Panc1 (cell line): Measurements from ENCODE around the gene MKRN2OS. TPM values are rescaled to one million over a fixed set of nuclear protein-coding genes. Genes with fewer than 3 reads are reported as not detected.

Source experiments
- ATAC-seq: fragments of 200-7000 bp; cut with Tn5 transposase; 2 replicates; pipeline ENCODE4 v1.9.1; 2020; ENCODE audit warnings: mild to moderate bottlenecking, moderate library complexity
- BruUV-seq: library from RNA; stranded (reverse); fragments of 400-500 nt; replicated peaks from 2 replicates; lab custom pipeline; 2021; lab: Mats Ljungman, UMichigan
- CTCF ChIA-PET: fragments of 300-600 bp; sonication (Branson Sonifier 250); formaldehyde crosslinking; loops from one replicate; lab custom pipeline; 2022; ENCODE audit warnings: antibody characterized with exemption; lab: Charles Lee
- POLR2A ChIA-PET: fragments of 300-600 bp; sonication (Branson Sonifier 250); formaldehyde crosslinking; loops from one replicate; lab custom pipeline; 2022; ENCODE audit warnings: antibody characterized with exemption; lab: Charles Lee
- DNase-seq: peaks from one replicate; pipeline ENCODE4 v3.0.0-alpha.2; 2010; ENCODE audit warnings: low read depth, low spot score
- H3K27ac ChIP-seq: 2 replicates; pipeline ENCODE4 v1.5.1; 2011; ENCODE audit warnings: mild to moderate bottlenecking, low read length, inconsistent platforms
- H3K27me3 ChIP-seq: fragments of 200-500 bp; sonication (Bioruptor generic); 2 replicates; pipeline ENCODE4 v1.6.0; 2014; ENCODE audit warnings: low read length, inconsistent platforms; ENCODE audit not compliant: control insufficient read depth, insufficient read depth
- H3K36me3 ChIP-seq: fragments of 200-500 bp; sonication (Bioruptor generic); 2 replicates; pipeline ENCODE4 v1.5.1; 2014; ENCODE audit warnings: inconsistent platforms, mild to moderate bottlenecking, low read length, moderate library complexity; ENCODE audit not compliant: control insufficient read depth, insufficient read depth
- H3K4me1 ChIP-seq: 2 replicates; pipeline ENCODE4 v1.5.1; 2011; ENCODE audit warnings: inconsistent platforms, mild to moderate bottlenecking, low read length, moderate library complexity; ENCODE audit not compliant: control insufficient read depth, insufficient read depth
- H3K4me3 ChIP-seq, 2 experiments: 2 replicates each; pipeline ENCODE4 v1.5.1; 2011 to 2012; ENCODE audit warnings: low read depth in 2 of 2, low read length in 2 of 2, mild to moderate bottlenecking in 2 of 2, inconsistent platforms in 1 of 2, moderate library complexity in 1 of 2
- H3K9me3 ChIP-seq: fragments of 200-500 bp; sonication (Bioruptor generic); 2 replicates; pipeline ENCODE4 v1.5.1; 2014; ENCODE audit warnings: low read depth, mild to moderate bottlenecking, inconsistent platforms, low read length, moderate library complexity; ENCODE audit not compliant: control insufficient read depth, insufficient read depth
- CTCF ChIP-seq: fragments of 450-650 bp; IDR thresholded peaks from 2 replicates; pipeline ENCODE4 v1.5.1; 2017; ENCODE audit warnings: mild to moderate bottlenecking
- POLR2AphosphoS5 ChIP-seq: IDR thresholded peaks from 2 replicates; pipeline ENCODE4 v1.6.1; 2012; ENCODE audit warnings: mild to moderate bottlenecking, low read depth, low read length, moderate library complexity
- SIN3A ChIP-seq: IDR thresholded peaks from 2 replicates; pipeline ENCODE4 v1.6.1; 2012; ENCODE audit warnings: low read depth, mild to moderate bottlenecking, low read length, moderate library complexity, borderline replicate concordance; ENCODE audit not compliant: insufficient read depth
- TCF7L2 ChIP-seq: IDR thresholded peaks from 2 replicates; pipeline ENCODE4 v1.6.1; 2011; ENCODE audit warnings: mild to moderate bottlenecking, low read depth, low read length, inconsistent platforms
- in situ Hi-C: cut with HindIII; loops from 2 replicates; pipeline ENCODE4 v1.10.0; 2016; ENCODE audit warnings: low sequenced_read_pairs, low pct_unique_long_range_greater_than_20kb
- intact Hi-C: fragments of 100-400 bp; cut with micrococcal nuclease; formaldehyde crosslinking; loops from one replicate; pipeline ENCODE4 v1.10.0; 2022; ENCODE audit not compliant: unreplicated experiment
- total RNA-seq: library from RNA; stranded (reverse); gene quantifications from one replicate; pipeline ENCODE4 v1.2.1, GENCODE V29; 2021; ENCODE audit not compliant: unreplicated experiment
- TF ChIP-seq, protein P1 (sequence below), 2 experiments: IDR thresholded peaks; 2 replicates each; pipeline ENCODE4 v1.6.1; 2011 to 2012; ENCODE audit warnings: low read depth in 2 of 2, control low read depth in 1 of 2, low read length in 1 of 2, mild to moderate bottlenecking in 1 of 2, moderate library complexity in 1 of 2; ENCODE audit not compliant: insufficient read depth in 1 of 2

Gene MKRN2OS
- total RNA-seq, 1 experiment from 2014 or later: not detected

DNA sequence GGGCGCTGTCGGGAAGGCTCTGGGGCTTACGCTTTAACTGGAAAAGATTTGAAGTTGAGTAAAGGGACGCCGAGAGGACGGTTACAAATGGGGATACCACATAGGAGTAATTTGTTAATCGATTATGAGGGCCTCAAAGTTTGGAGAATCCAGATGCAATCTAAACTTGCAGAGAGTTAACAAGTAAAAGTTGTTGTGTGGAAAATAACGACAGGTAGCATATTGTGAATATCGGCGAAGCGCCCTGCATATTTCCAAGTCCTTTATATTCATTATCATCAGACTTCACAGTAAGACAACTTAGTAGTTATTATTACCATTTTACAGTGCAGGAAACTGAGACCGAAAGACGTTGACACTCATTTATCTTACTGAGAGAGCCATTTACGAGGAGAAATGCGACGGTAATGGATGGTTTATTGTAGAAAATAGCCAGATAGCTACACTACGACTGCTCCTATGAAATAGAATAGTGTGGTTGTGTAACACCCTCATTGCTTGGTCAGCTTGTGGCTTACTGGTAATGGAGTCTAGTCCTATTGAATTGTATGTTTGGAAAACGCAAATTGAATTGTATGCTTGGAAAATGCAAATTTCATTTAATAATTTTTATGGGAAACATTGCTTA lies 12.3 kb upstream of the MKRN2OS start:
- intact Hi-C loops (no loop called here), in situ Hi-C loops (no loop called here)
- H3K4me1 ChIP-seq: peaks cover 37% of the 10 kb centered on the region
- DNase-seq (no peak), ATAC-seq (no peak)
- H3K4me3 ChIP-seq: peak overlapping the region; percentile 88 to 89
- H3K36me3 ChIP-seq: peaks cover 3% of the 10 kb centered on the region; the same call in 1 of the 2 replicates
- H3K27me3 ChIP-seq: no peaks in the 10 kb centered on the region
- peak overlapping the region; percentile 82 for H3K27ac ChIP-seq
- TF ChIP-seq CTCF: no peak
- TF ChIP-seq SIN3A: no peak
- TF ChIP-seq, protein P1, sequence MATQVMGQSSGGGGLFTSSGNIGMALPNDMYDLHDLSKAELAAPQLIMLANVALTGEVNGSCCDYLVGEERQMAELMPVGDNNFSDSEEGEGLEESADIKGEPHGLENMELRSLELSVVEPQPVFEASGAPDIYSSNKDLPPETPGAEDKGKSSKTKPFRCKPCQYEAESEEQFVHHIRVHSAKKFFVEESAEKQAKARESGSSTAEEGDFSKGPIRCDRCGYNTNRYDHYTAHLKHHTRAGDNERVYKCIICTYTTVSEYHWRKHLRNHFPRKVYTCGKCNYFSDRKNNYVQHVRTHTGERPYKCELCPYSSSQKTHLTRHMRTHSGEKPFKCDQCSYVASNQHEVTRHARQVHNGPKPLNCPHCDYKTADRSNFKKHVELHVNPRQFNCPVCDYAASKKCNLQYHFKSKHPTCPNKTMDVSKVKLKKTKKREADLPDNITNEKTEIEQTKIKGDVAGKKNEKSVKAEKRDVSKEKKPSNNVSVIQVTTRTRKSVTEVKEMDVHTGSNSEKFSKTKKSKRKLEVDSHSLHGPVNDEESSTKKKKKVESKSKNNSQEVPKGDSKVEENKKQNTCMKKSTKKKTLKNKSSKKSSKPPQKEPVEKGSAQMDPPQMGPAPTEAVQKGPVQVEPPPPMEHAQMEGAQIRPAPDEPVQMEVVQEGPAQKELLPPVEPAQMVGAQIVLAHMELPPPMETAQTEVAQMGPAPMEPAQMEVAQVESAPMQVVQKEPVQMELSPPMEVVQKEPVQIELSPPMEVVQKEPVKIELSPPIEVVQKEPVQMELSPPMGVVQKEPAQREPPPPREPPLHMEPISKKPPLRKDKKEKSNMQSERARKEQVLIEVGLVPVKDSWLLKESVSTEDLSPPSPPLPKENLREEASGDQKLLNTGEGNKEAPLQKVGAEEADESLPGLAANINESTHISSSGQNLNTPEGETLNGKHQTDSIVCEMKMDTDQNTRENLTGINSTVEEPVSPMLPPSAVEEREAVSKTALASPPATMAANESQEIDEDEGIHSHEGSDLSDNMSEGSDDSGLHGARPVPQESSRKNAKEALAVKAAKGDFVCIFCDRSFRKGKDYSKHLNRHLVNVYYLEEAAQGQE (IDR thresholded peaks at IDR 0.05; ENCODE audit: insufficient read depth in 1 of 2, low read depth in 2 of 2, low read length in 1 of 2): no peak
- no peak for TF ChIP-seq POLR2AphosphoS5
- TF ChIP-seq TCF7L2: no peak
- ChIA-PET CTCF (no interaction called here), POLR2A (no interaction called here)
- BruUV-seq: no TSS peak
- no peaks in the 10 kb centered on the region for H3K9me3 ChIP-seq

DNA sequence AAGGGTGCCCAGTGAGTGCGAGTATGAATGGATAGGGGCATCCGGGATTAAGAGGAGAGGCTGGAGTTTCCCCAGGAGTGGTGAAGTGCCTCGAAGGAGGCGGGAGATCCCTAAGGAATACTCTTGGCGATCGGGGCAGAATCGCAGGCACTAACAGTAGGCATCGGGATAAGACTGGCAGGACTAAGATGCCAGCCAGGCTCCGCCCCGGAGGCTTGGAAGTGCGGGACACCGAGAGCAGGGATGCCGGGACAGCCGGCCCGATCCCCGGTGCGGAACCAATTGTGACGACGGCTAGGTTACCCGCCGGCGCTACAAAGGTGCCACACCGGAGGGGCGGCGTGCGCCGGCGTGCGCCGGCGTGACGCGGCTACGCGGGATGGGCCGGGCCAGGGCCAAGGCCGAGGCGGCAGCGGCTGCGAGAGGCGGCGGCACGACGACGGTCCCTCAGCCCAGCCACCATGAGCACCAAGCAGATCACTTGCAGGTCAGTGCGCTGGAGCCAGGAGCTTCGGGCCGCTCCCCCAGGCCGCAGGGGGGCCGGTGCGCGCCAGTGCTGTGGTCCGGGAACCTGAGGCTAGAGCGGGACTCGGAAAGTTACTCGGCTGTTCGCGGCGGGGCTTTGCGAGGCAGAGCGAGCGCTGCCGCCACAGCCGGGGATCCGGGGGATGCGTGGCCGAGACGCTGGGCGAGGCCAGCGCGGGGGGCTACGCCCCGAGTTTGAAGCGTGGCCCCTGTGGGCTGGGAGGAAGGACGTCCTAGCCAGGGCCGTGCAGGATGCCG lies 11.6 kb upstream of the MKRN2OS start, which contains the start of gene MKRN2:
TSS of gene MKRN2 (plus strand) at position 398 of the 783 bp plus-strand sequence. CDS start at position 462, 64 bp downstream.
- ChIA-PET CTCF (no interaction called here), POLR2A (no interaction called here)
- peak within 1 kb of the TSS; percentile 88 to 89 for H3K4me3 ChIP-seq
- intact Hi-C loops: no loop called here
- BruUV-seq: no TSS peak
- peak within 1 kb of the TSS; percentile 82 for H3K27ac ChIP-seq
- H3K4me1 ChIP-seq: peaks cover 30% of the 10 kb centered on the region
- no peaks in the 10 kb centered on the region for H3K9me3 ChIP-seq
- no peak for TF ChIP-seq CTCF
- peak; percentile 74 for TF ChIP-seq POLR2AphosphoS5
- TF ChIP-seq, protein P1 (IDR thresholded peaks at IDR 0.05; ENCODE audit: insufficient read depth in 1 of 2, low read depth in 2 of 2, low read length in 1 of 2): 0 out of 4 replicates have a peak, but pooled peaks of 1 of the 2 experiments have one; percentile 42
- no peak for TF ChIP-seq SIN3A
- TF ChIP-seq TCF7L2: peak; percentile 68; the same call in 1 of the 2 replicates
- peak; percentile 54 for DNase-seq
- H3K36me3 ChIP-seq: peaks cover 3% of the 10 kb centered on the region; the same call in 1 of the 2 replicates
- H3K27me3 ChIP-seq: no peaks in the 10 kb centered on the region
- ATAC-seq: peak; percentile 96
- in situ Hi-C loops: no loop called here
